Smooth muscle cell (in vitro differentiated cells): ENCODE data around the gene PTPRO. TPM values are rescaled to one million over a fixed set of nuclear protein-coding genes. Genes with fewer than 3 reads are reported as not detected.

ENCODE experiments used
- DNase-seq: peaks from one replicate; lab custom pipeline; 2025; ENCODE audit not compliant: unreplicated experiment; lab: John Stamatoyannopoulos, UW
- H2AFZ ChIP-seq: fragments of 200-600 bp; sonication (generic); 2 replicates; pipeline ENCODE4 v1.6.0; 2016; ENCODE audit warnings: antibody characterized with exemption, low read depth, mild to moderate bottlenecking
- H3F3A ChIP-seq: fragments of 200-600 bp; sonication (generic); 2 replicates; pipeline ENCODE4 v1.6.0; 2017; ENCODE audit warnings: antibody characterized with exemption, low read depth
- H3K27ac ChIP-seq: fragments of 200-600 bp; sonication (generic); 2 replicates; pipeline ENCODE4 v1.5.1; 2016; ENCODE audit warnings: low read depth, mild to moderate bottlenecking
- H3K27me3 ChIP-seq: fragments of 200-600 bp; sonication (generic); 2 replicates; pipeline ENCODE4 v1.6.1; 2016; ENCODE audit warnings: low read depth, mild to moderate bottlenecking
- H3K36me3 ChIP-seq: fragments of 200-600 bp; sonication (generic); 2 replicates; pipeline ENCODE4 v1.5.1; 2016; ENCODE audit warnings: low read depth
- H3K4me1 ChIP-seq: fragments of 200-600 bp; sonication (generic); 2 replicates; pipeline ENCODE4 v1.5.1; 2016; ENCODE audit warnings: low read depth
- H3K4me2 ChIP-seq: fragments of 200-600 bp; sonication (generic); 2 replicates; pipeline ENCODE4 v1.6.0; 2016; ENCODE audit warnings: mild to moderate bottlenecking
- H3K4me3 ChIP-seq: fragments of 200-600 bp; sonication (generic); 2 replicates; pipeline ENCODE4 v1.5.1; 2016; ENCODE audit warnings: mild to moderate bottlenecking
- H3K79me2 ChIP-seq: fragments of 200-600 bp; sonication (generic); 2 replicates; pipeline ENCODE4 v1.6.0; 2016; ENCODE audit warnings: low read depth, mild to moderate bottlenecking
- H3K9ac ChIP-seq: fragments of 200-600 bp; sonication (generic); 2 replicates; pipeline ENCODE4 v1.6.0; 2016; ENCODE audit warnings: low read depth
- H3K9me3 ChIP-seq: fragments of 200-600 bp; sonication (generic); replicated peaks from 2 replicates; pipeline ENCODE4 v1.5.1; 2016; ENCODE audit warnings: low read depth
- H4K20me1 ChIP-seq: fragments of 200-600 bp; sonication (generic); 2 replicates; pipeline ENCODE4 v1.6.0; 2016; ENCODE audit warnings: low read depth
- WGBS: methylation state at CpG from one replicate; pipeline ENCODE4 v1.1.7; 2016; ENCODE audit warnings: low lambda C conversion rate; 5-methylcytosine and 5-hydroxymethylcytosine counted together
- polyA plus RNA-seq: library from polyadenylated mRNA; unstranded; fragments of >200 nt; fragmentation: Nextera tagmentation; extraction: Ambion mirVana; gene quantifications from 2 replicates; pipeline ENCODE4 v1.2.1, GENCODE V29; 2016
- total RNA-seq: library from RNA; depleted of rRNA; stranded (reverse); fragments of >200 nt; gene quantifications from 2 replicates; pipeline ENCODE4 v1.2.3, GENCODE V29; 2014
- TF ChIP-seq, protein P1 (sequence below): fragments of 200-600 bp; sonication (generic); IDR thresholded peaks from 2 replicates; pipeline ENCODE4 v1.5.1; 2017; ENCODE audit warnings: borderline replicate concordance, mild to moderate bottlenecking, antibody characterized with exemption; ENCODE audit not compliant: insufficient read depth, poor library complexity, severe bottlenecking

Gene PTPRO
- total and polyA plus RNA-seq, 2 experiments from 2014 or later = not detected

DNA sequence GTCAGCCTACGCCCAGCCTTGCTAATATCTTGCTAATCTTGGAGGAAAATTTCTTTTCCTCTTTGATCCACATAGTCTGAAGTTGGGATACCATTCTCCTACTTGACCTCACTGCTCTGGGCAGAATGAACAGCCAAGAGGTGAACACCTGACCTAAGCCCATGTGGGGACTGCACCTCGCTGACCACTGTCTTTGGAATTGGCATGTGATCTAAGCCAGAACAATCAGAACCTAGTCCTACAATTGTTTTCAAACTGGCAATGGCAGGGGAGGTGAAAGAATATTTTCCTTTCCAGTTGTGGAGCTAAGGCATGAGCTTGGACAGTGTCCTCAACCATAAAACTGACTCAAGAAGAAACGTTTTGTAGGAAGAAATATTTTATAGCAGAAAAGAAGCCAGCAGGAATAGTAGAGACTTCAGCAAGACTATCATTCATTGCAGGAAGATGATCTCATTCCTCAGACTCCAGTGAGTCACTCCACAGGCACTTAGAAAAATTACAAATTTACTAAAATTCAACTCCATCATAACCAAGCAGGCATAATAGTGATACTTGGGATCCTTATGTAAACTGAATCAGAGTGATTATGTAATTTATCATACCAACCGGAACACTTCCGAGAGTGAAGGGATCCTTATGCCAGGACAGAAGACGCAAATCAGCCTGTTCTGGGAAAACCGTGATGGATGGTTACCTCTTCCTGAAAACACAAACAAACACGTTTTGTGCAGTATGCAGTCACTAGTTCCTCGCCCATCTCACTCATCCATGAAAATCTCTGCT lies 14.7 kb downstream of the PTPRO start:
- Histone ChIP-seq H3K36me3 (no peaks in the 10 kb centered on the region), H3K27ac (no peak overlapping the region), H3F3A (no peaks in the 10 kb centered on the region), H3K4me2 (no peak overlapping the region), H2AFZ (no peak overlapping the region), H3K4me1 (no peaks in the 10 kb centered on the region), H3K4me3 (no peak overlapping the region), H3K9ac (no peak overlapping the region), H4K20me1 (no peaks in the 10 kb centered on the region), H3K27me3 (peaks cover 19% of the 10 kb centered on the region), H3K79me2 (no peaks in the 10 kb centered on the region), H3K9me3 (no peaks in the 10 kb centered on the region)
- WGBS = 67% methylated on average over 9 of the region's 9 CpGs
- TF ChIP-seq, protein P1, sequence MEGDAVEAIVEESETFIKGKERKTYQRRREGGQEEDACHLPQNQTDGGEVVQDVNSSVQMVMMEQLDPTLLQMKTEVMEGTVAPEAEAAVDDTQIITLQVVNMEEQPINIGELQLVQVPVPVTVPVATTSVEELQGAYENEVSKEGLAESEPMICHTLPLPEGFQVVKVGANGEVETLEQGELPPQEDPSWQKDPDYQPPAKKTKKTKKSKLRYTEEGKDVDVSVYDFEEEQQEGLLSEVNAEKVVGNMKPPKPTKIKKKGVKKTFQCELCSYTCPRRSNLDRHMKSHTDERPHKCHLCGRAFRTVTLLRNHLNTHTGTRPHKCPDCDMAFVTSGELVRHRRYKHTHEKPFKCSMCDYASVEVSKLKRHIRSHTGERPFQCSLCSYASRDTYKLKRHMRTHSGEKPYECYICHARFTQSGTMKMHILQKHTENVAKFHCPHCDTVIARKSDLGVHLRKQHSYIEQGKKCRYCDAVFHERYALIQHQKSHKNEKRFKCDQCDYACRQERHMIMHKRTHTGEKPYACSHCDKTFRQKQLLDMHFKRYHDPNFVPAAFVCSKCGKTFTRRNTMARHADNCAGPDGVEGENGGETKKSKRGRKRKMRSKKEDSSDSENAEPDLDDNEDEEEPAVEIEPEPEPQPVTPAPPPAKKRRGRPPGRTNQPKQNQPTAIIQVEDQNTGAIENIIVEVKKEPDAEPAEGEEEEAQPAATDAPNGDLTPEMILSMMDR = no peak
- DNase-seq = no peak

DNA sequence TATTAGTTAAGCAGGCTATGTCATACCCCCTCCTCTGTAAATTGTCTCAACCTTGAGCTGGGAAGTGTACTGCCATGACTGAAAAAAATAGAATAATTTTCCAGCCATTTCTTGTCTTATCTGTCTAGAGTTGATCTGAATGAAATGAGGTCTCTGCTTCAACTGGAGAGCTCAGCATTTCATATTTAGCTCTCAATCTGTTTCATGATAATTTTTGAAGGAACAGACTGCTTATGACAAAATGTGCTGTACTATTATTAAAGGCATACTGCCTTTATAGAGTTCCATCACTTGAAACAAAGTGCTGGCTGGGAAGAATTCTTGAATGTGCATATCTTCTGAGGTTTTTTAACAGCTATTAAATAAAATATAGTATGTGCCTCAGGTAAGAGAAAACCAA lies 19.1 kb downstream of the PTPRO start:
- Histone ChIP-seq H3F3A (no peaks in the 10 kb centered on the region), H3K4me1 (no peaks in the 10 kb centered on the region), H3K9ac (no peak overlapping the region), H3K36me3 (no peaks in the 10 kb centered on the region), H4K20me1 (no peaks in the 10 kb centered on the region), H3K27ac (no peak overlapping the region), H3K4me2 (no peak overlapping the region), H2AFZ (no peak overlapping the region), H3K79me2 (no peaks in the 10 kb centered on the region), H3K9me3 (no peaks in the 10 kb centered on the region), H3K27me3 (peaks cover 19% of the 10 kb centered on the region), H3K4me3 (no peak overlapping the region)
- no peak for DNase-seq
- TF ChIP-seq, protein P1 = no peak

GRCh38 chr12:15344561-15344960 lies 22.3 kb downstream of the PTPRO start:
- no peak overlapping the region for H2AFZ ChIP-seq
- H3K9me3 ChIP-seq = no peaks in the 10 kb centered on the region
- H3K36me3 ChIP-seq = no peaks in the 10 kb centered on the region
- 88% methylated on average over 4 of the region's 4 CpGs for WGBS
- H3K79me2 ChIP-seq = no peaks in the 10 kb centered on the region
- no peak overlapping the region for H3K27ac ChIP-seq
- TF ChIP-seq, protein P1 = no peak
- no peak overlapping the region for H3K4me2 ChIP-seq
- no peaks in the 10 kb centered on the region for H3K4me1 ChIP-seq
- DNase-seq = no peak
- H3K27me3 ChIP-seq = peaks cover 3% of the 10 kb centered on the region
- no peaks in the 10 kb centered on the region for H3F3A ChIP-seq
- H4K20me1 ChIP-seq = no peaks in the 10 kb centered on the region
- H3K4me3 ChIP-seq = no peak overlapping the region
- no peak overlapping the region for H3K9ac ChIP-seq

GRCh38 chr12:15346488-15346887 lies 24.2 kb downstream of the PTPRO start:
- no peaks in the 10 kb centered on the region for H3K36me3 ChIP-seq
- H3K4me2 ChIP-seq = no peak overlapping the region
- 79% methylated on average over 3 of the region's 3 CpGs for WGBS
- no peak overlapping the region for H3K4me3 ChIP-seq
- no peaks in the 10 kb centered on the region for H3K4me1 ChIP-seq
- no peaks in the 10 kb centered on the region for H4K20me1 ChIP-seq
- H3K27me3 ChIP-seq = no peaks in the 10 kb centered on the region
- H2AFZ ChIP-seq = no peak overlapping the region
- TF ChIP-seq, protein P1 = no peak
- no peaks in the 10 kb centered on the region for H3F3A ChIP-seq
- H3K9ac ChIP-seq = no peak overlapping the region
- no peak overlapping the region for H3K27ac ChIP-seq
- H3K9me3 ChIP-seq = no peaks in the 10 kb centered on the region
- no peaks in the 10 kb centered on the region for H3K79me2 ChIP-seq
- no peak for DNase-seq
